Right lobe of liver (tissue), 6 donors: ENCODE results near the gene ZNF827. TPM values are rescaled to one million over a fixed set of nuclear protein-coding genes. Genes with fewer than 3 reads are reported as not detected.

ENCODE experiments used
- ATAC-seq, 4 donors: fragments of 200-7000 bp; cut with Tn5 transposase; one replicate each; pipeline ENCODE4 v1.9.1; 2020; ENCODE audit warnings: mild to moderate bottlenecking in 4 of 4, moderate library complexity in 4 of 4
- DNase-seq, 3 donors: peaks; one replicate each; pipeline ENCODE4 v3.0.0-alpha.2; 2020
- H3K27ac ChIP-seq, 3 donors: fragments of 200-600 bp; one replicate each; pipeline ENCODE4 v1.8.0; 2022
- H3K27me3 ChIP-seq, 2 donors: fragments of 200-600 bp; one replicate each; pipeline ENCODE4 v1.8.0; 2022
- H3K36me3 ChIP-seq, 4 donors: fragments of 200-600 bp; sonication (generic) in 1 of 4; one replicate each; pipeline versions ENCODE4 v1.5.1 to v1.8.0; 2017 to 2022; ENCODE audit warnings: control low read depth in 1 of 4
- H3K4me1 ChIP-seq, 4 donors: fragments of 200-600 bp; sonication (generic) in 1 of 4; one replicate each; pipeline versions ENCODE4 v1.5.1 to v1.8.0; 2017 to 2022; ENCODE audit warnings: control low read depth in 1 of 4
- H3K4me3 ChIP-seq, 3 donors: fragments of 200-600 bp; one replicate each; pipeline ENCODE4 v1.8.0; 2022
- H3K9me3 ChIP-seq, 4 donors: fragments of 200-600 bp; sonication (generic) in 1 of 4; one replicate each; pipeline versions ENCODE4 v1.5.1 to v1.8.0; 2017 to 2022; ENCODE audit warnings: control low read depth in 1 of 4
- POLR2A ChIP-seq: fragments of 450-650 bp; IDR thresholded peaks from one replicate; pipeline ENCODE4 v1.6.1; 2017; ENCODE audit warnings: antibody characterized with exemption, mild to moderate bottlenecking
- WGBS: methylation state at CpG from one replicate; pipeline ENCODE4 v1.1.6; 2018; ENCODE audit warnings: low coverage, low lambda C conversion rate; ENCODE audit not compliant: insufficient coverage; ENCODE audit errors: missing lambda C conversion rate; 5-methylcytosine and 5-hydroxymethylcytosine counted together
- intact Hi-C, 2 donors: fragments of 100-400 bp; cut with DNase I; formaldehyde crosslinking; loops; one replicate each; pipeline versions ENCODE4 v1.11.2 to v1.14.1; 2022
- total RNA-seq, 6 experiments: library from RNA; depleted of rRNA in 2 of 6; stranded (reverse); fragments of >200 nt in 2 of 6; fragmentation: NEBNext Ultra II Directional in 3 of 6; extraction: Animal tissue kit (Norgen Biotek cat#: 25700) in 3 of 6; gene quantifications; one replicate each; pipeline versions ENCODE4 v1.1.0 to v1.2.4, GENCODE V29; 2016 to 2023
- TF ChIP-seq, protein P1 (sequence below), 4 donors: fragments of 200-600 bp in 3 of 4; fragments of 450-650 bp in 1 of 4; IDR thresholded peaks; one replicate each; pipeline versions ENCODE4 v1.5.1 to v1.8.0; 2016 to 2022; ENCODE audit warnings: antibody characterized with exemption in 4 of 4, mild to moderate bottlenecking in 2 of 4
- donor health status: DM: no; HTN: yes; CAD: no.
- donor health status: DM: no; HTN: no; CAD: no.
- donor health status: DM: no; HTN: no; CAD: no.
- donor health status: DM: no; HTN: yes; CAD: no.
- donor health status: DM: no; HTN: yes; CAD: no.

ZNF827 gene
- total RNA-seq, 6 experiments from 2014 or later = 0.28 to 1.6 (median 0.68) TPM

GRCh38 chr4:145719752-145720624, 218.6 kb downstream of the ZNF827 start:
- 74% methylated on average over 10 of the region's 10 CpGs for WGBS
- intact Hi-C loops = no loop called here
- TF ChIP-seq POLR2A = no peak
- TF ChIP-seq, protein P1, sequence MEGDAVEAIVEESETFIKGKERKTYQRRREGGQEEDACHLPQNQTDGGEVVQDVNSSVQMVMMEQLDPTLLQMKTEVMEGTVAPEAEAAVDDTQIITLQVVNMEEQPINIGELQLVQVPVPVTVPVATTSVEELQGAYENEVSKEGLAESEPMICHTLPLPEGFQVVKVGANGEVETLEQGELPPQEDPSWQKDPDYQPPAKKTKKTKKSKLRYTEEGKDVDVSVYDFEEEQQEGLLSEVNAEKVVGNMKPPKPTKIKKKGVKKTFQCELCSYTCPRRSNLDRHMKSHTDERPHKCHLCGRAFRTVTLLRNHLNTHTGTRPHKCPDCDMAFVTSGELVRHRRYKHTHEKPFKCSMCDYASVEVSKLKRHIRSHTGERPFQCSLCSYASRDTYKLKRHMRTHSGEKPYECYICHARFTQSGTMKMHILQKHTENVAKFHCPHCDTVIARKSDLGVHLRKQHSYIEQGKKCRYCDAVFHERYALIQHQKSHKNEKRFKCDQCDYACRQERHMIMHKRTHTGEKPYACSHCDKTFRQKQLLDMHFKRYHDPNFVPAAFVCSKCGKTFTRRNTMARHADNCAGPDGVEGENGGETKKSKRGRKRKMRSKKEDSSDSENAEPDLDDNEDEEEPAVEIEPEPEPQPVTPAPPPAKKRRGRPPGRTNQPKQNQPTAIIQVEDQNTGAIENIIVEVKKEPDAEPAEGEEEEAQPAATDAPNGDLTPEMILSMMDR (IDR thresholded peaks at IDR 0.05) = no peak
- Histone ChIP-seq H3K4me1 (no peaks in the 10 kb centered on the region), H3K4me3 (no peak overlapping the region), H3K9me3 (no peaks in the 10 kb centered on the region), H3K36me3 (no peaks in the 10 kb centered on the region), H3K27ac (no peak overlapping the region), H3K27me3 (no peaks in the 10 kb centered on the region)
- ATAC-seq (no peak), DNase-seq (no peak)

DNA sequence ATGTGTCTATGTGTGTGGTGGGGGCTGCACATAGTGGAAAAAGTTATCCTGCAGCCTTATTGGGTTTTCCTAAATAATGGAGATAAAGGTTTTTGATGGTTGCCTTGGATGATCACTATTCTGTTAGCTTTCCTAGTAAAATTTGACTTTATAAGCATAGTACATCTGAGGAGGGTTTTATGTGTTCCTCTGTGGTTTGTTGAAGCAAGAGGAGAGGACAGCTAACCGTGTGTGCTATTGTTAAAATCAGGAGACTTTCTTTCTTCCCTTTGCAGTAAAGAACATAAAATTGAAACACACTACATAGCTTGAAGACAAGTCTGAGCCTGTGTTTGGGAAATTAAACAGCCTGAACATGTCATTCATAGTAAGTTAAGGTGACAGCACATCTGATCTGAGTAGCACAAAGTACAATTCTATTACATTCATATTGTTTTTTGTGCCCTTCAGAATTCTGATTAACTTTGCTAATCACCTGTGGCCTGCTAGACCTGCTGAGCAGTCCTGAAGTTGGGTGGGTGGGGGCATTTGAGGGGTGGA, 221.9 kb downstream of the ZNF827 start:
- Histone ChIP-seq H3K9me3 (no peaks in the 10 kb centered on the region), H3K4me1 (no peaks in the 10 kb centered on the region), H3K36me3 (no peaks in the 10 kb centered on the region), H3K4me3 (no peak overlapping the region), H3K27me3 (no peaks in the 10 kb centered on the region), H3K27ac (no peak overlapping the region)
- no peak for DNase-seq
- TF ChIP-seq, protein P1 (IDR thresholded peaks at IDR 0.05) = no peak
- intact Hi-C loops = no loop called here
- WGBS = 70% methylated on average over 1 of the region's 1 CpG
- no peak for ATAC-seq

DNA sequence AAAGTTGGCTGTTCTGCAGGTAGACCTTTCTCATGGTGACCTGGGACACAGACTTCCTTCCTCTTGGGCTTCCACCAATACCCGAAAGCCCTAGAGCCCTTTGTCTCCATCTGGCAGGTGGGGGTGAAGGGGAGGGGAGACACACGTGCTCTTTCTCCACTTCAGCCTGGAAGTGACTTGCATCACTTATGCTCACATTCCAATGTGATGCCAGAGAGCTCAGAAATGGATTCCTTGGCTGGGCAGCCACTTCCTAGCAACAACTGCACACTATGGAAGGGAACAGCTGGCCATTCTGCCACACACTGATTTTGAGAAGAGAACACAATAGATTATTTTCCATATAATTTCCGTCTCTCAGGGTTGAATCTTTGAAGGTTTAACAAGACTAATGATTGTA, 222.4 kb downstream of the ZNF827 start:
- no peak for TF ChIP-seq POLR2A
- TF ChIP-seq, protein P1 (IDR thresholded peaks at IDR 0.05) = no peak
- Histone ChIP-seq H3K4me1 (no peaks in the 10 kb centered on the region), H3K9me3 (no peaks in the 10 kb centered on the region), H3K4me3 (no peak overlapping the region), H3K27me3 (no peaks in the 10 kb centered on the region), H3K27ac (no peak overlapping the region), H3K36me3 (no peaks in the 10 kb centered on the region)
- no peak for ATAC-seq
- DNase-seq = no peak
- intact Hi-C loops = no loop called here
- WGBS = 61% methylated on average over 2 of the region's 3 CpGs

DNA sequence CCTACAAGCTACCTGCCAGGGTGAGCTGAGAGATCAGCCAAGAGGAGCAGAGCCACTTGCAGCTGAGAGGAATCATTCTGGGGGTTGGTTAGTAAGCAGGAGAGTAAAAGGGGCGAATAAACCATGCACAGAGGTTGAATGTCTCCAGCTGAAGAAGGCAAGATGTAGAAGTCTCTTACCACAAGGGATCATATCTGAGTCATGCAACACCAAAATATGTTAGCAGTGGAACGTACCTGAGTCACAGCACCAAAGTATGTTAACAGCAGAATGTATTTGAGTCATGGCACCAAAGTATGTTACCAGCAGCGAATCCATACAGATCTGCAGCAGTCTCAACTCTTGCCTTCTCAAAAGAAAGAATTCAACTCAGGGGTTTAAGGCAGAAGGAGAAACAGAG, 228.8 kb downstream of the ZNF827 start:
- intact Hi-C loops = no loop called here
- Histone ChIP-seq H3K4me1 (no peaks in the 10 kb centered on the region), H3K36me3 (no peaks in the 10 kb centered on the region), H3K27ac (no peak overlapping the region), H3K27me3 (no peaks in the 10 kb centered on the region), H3K9me3 (no peaks in the 10 kb centered on the region), H3K4me3 (no peak overlapping the region)
- no peak for TF ChIP-seq POLR2A
- TF ChIP-seq, protein P1 (IDR thresholded peaks at IDR 0.05) = no peak
- ATAC-seq = no peak
- no peak for DNase-seq
- WGBS = 83% methylated on average over 3 of the region's 3 CpGs
